Loucy (cell line): ENCODE data around the gene MARK3.

Experiments used
- EZH2phosphoT487 ChIP-seq: fragments of 200-600 bp; IDR thresholded peaks from 2 replicates; pipeline ENCODE4 v1.6.1; 2018; ENCODE audit warnings: antibody characterized with exemption, mild to moderate bottlenecking, moderate library complexity, borderline replicate concordance
- TF ChIP-seq, protein P1 (sequence below): fragments of 200-600 bp; sonication (generic); conservative IDR thresholded peaks from 2 replicates; pipeline ENCODE4 v1.5.1; 2014; ENCODE audit warnings: mild to moderate bottlenecking, antibody characterized with exemption, low read length

DNA sequence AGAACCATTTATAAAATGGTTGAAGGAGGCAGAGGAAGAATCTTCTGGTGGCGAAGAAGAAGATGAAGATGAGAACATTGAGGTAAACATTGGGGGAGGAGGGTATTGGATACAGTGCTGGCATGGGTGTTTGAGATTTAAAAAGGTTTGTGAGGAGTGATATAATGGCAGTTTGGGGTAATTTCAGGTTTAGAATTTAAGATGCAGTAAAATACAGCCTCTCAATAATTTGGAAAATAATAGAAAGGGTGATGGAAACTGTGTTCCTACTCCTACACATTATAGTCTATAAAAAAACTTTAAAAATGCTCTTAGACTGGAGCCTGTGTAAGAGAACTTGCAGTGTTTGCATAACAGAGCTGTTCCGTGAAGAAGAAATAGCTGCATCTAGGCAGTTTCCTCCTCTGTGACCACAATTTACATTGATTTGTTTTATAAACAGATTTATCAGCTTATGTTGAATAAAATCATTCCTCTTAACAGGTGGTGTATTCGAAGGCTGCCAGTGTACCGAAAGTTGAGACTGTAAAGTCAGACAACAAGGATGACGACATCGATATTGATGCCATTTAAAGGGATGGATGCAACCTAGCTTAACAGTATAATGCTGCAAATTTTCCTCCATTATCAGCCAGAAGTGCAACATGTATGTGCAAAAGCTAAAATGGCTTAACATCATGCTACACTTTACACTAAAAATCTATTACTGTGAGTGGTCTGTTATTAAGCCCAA is 44.6 kb upstream of the MARK3 start:
- TF ChIP-seq, protein P1, sequence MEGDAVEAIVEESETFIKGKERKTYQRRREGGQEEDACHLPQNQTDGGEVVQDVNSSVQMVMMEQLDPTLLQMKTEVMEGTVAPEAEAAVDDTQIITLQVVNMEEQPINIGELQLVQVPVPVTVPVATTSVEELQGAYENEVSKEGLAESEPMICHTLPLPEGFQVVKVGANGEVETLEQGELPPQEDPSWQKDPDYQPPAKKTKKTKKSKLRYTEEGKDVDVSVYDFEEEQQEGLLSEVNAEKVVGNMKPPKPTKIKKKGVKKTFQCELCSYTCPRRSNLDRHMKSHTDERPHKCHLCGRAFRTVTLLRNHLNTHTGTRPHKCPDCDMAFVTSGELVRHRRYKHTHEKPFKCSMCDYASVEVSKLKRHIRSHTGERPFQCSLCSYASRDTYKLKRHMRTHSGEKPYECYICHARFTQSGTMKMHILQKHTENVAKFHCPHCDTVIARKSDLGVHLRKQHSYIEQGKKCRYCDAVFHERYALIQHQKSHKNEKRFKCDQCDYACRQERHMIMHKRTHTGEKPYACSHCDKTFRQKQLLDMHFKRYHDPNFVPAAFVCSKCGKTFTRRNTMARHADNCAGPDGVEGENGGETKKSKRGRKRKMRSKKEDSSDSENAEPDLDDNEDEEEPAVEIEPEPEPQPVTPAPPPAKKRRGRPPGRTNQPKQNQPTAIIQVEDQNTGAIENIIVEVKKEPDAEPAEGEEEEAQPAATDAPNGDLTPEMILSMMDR, result no peak
- no peak for TF ChIP-seq EZH2phosphoT487
